WTC11 (cell line): ENCODE measurements around the gene FKBP5. TPM values are rescaled to one million over a fixed set of nuclear protein-coding genes. Genes with fewer than 3 reads are reported as not detected.

Experiments used
- ATAC-seq: fragments of 200-7000 bp; cut with Tn5 transposase; 2 replicates; pipeline ENCODE4 v1.10.0; 2021; ENCODE audit warnings: mild to moderate bottlenecking, moderate library complexity
- CTCF ChIA-PET: fragments of 300-600 bp; sonication (Branson Sonifier 250); formaldehyde crosslinking; loops from one replicate; lab custom pipeline; 2021; ENCODE audit warnings: antibody characterized with exemption; lab: Charles Lee
- POLR2A ChIA-PET: fragments of 350-600 bp; sonication (Branson Sonifier 250); formaldehyde crosslinking; loops from one replicate; lab custom pipeline; 2021; ENCODE audit warnings: antibody characterized with exemption; lab: Charles Lee
- DNase-seq: peaks from one replicate; pipeline ENCODE4 v3.0.0; 2021; ENCODE audit warnings: low spot score
- H3K27ac Mint-ChIP-seq: 2 replicates; pipeline ENCODE4 v1.8.0; 2021; ENCODE audit warnings: mixed read lengths
- H3K27me3 Mint-ChIP-seq: 2 replicates; pipeline ENCODE4 v1.8.0; 2021; ENCODE audit warnings: low read depth, mild to moderate bottlenecking, moderate library complexity, mixed read lengths
- H3K36me3 Mint-ChIP-seq: 2 replicates; pipeline ENCODE4 v1.8.0; 2021; ENCODE audit warnings: mixed read lengths
- H3K4me1 Mint-ChIP-seq: 2 replicates; pipeline ENCODE4 v1.8.0; 2022; ENCODE audit warnings: mixed read lengths
- H3K4me3 Mint-ChIP-seq: 2 replicates; pipeline ENCODE4 v1.8.0; 2021; ENCODE audit warnings: mild to moderate bottlenecking, moderate library complexity, mixed read lengths
- H3K9me3 Mint-ChIP-seq: 2 replicates; pipeline ENCODE4 v1.8.0; 2021; ENCODE audit warnings: mixed read lengths
- ATF2 ChIP-seq: sonication (generic); formaldehyde crosslinking; IDR thresholded peaks from 2 replicates; pipeline ENCODE4 v1.8.1; 2022; ENCODE audit warnings: low read depth, missing genetic modification reagents, borderline replicate concordance
- ATF3 ChIP-seq: sonication (generic); formaldehyde crosslinking; conservative IDR thresholded peaks from 2 replicates; pipeline ENCODE4 v1.8.1; 2022; ENCODE audit warnings: mild to moderate bottlenecking, missing genetic modification reagents
- CBFB ChIP-seq: sonication (generic); formaldehyde crosslinking; IDR thresholded peaks from 2 replicates; pipeline ENCODE4 v1.8.1; 2022; ENCODE audit warnings: mild to moderate bottlenecking, low read depth, missing genetic modification reagents
- ELF4 ChIP-seq: sonication (generic); formaldehyde crosslinking; IDR thresholded peaks from 2 replicates; pipeline ENCODE4 v1.8.1; 2022; ENCODE audit warnings: low read depth, mild to moderate bottlenecking, moderate library complexity, missing genetic modification reagents
- EMX1 ChIP-seq: fragments of 250-450 bp; sonication (Bioruptor Pico); IDR thresholded peaks from 2 replicates; pipeline ENCODE4 v1.8.0; 2021; ENCODE audit warnings: mild to moderate bottlenecking
- ESRRA ChIP-seq: sonication (generic); formaldehyde crosslinking; IDR thresholded peaks from 2 replicates; pipeline ENCODE4 v1.8.1; 2022; ENCODE audit warnings: mild to moderate bottlenecking, missing genetic modification reagents, borderline replicate concordance
- MAX ChIP-seq: sonication (generic); formaldehyde crosslinking; IDR thresholded peaks from 2 replicates; pipeline ENCODE4 v1.8.0; 2022; ENCODE audit warnings: mild to moderate bottlenecking, missing genetic modification reagents
- MLX ChIP-seq: sonication (generic); formaldehyde crosslinking; IDR thresholded peaks from 2 replicates; pipeline ENCODE4 v1.8.1; 2023; ENCODE audit warnings: mild to moderate bottlenecking, missing genetic modification reagents, moderate library complexity
- NFYB ChIP-seq: sonication (generic); formaldehyde crosslinking; conservative IDR thresholded peaks from 2 replicates; pipeline ENCODE4 v1.8.0; 2022; ENCODE audit warnings: low read depth, missing genetic modification reagents
- NR2C2 ChIP-seq: sonication (generic); formaldehyde crosslinking; IDR thresholded peaks from 2 replicates; pipeline ENCODE4 v1.8.0; 2022; ENCODE audit warnings: mild to moderate bottlenecking, missing genetic modification reagents
- STAT6 ChIP-seq: sonication (generic); formaldehyde crosslinking; conservative IDR thresholded peaks from 2 replicates; pipeline ENCODE4 v1.8.1; 2023; ENCODE audit warnings: mild to moderate bottlenecking, low read depth, missing genetic modification reagents, moderate library complexity
- TEAD4 ChIP-seq: sonication (generic); formaldehyde crosslinking; IDR thresholded peaks from 2 replicates; pipeline ENCODE4 v1.8.0; 2022; ENCODE audit warnings: mild to moderate bottlenecking, missing genetic modification reagents
- ZBTB21 ChIP-seq: sonication (generic); formaldehyde crosslinking; IDR thresholded peaks from 2 replicates; pipeline ENCODE4 v1.8.1; 2023; ENCODE audit warnings: mild to moderate bottlenecking, missing genetic modification reagents, borderline replicate concordance
- ZBTB43 ChIP-seq: sonication (generic); formaldehyde crosslinking; IDR thresholded peaks from 2 replicates; pipeline ENCODE4 v1.8.1; 2023; ENCODE audit warnings: mild to moderate bottlenecking, missing genetic modification reagents
- ZMAT4 ChIP-seq: fragments of 250-450 bp; sonication (Bioruptor Pico); IDR thresholded peaks from 2 replicates; pipeline ENCODE4 v1.9.0; 2021; ENCODE audit warnings: mild to moderate bottlenecking
- ZNF121 ChIP-seq: sonication (generic); formaldehyde crosslinking; IDR thresholded peaks from 2 replicates; pipeline ENCODE4 v1.8.0; 2023; ENCODE audit warnings: missing genetic modification reagents
- ZNF219 ChIP-seq: sonication (generic); formaldehyde crosslinking; IDR thresholded peaks from 2 replicates; pipeline ENCODE4 v1.8.0; 2023; ENCODE audit warnings: missing genetic modification reagents, mild to moderate bottlenecking, borderline replicate concordance
- ZNF232 ChIP-seq: sonication (generic); formaldehyde crosslinking; IDR thresholded peaks from 2 replicates; pipeline ENCODE4 v1.8.0; 2022; ENCODE audit warnings: mild to moderate bottlenecking, missing genetic modification reagents
- ZNF416 ChIP-seq: fragments of 250-450 bp; sonication (Bioruptor Pico); IDR thresholded peaks from 2 replicates; pipeline ENCODE4 v1.9.0; 2021; ENCODE audit warnings: mild to moderate bottlenecking, inconsistent platforms
- ZNF425 ChIP-seq: fragments of 250-450 bp; sonication (Bioruptor Pico); conservative IDR thresholded peaks from 2 replicates; pipeline ENCODE4 v1.9.0; 2021; ENCODE audit warnings: mild to moderate bottlenecking
- total RNA-seq: library from RNA; stranded (reverse); gene quantifications from 3 replicates; pipeline ENCODE4 v1.2.3, GENCODE V29; 2021

FKBP5 gene
- total RNA-seq, 1 experiment from 2014 or later, result 27.2 TPM

GRCh38 chr6:35675871-35676459 lies 12.8 kb downstream of the FKBP5 start:
- Mint-ChIP-seq H3K4me3 (no peak overlapping the region), H3K27me3 (no peaks in the 10 kb centered on the region), H3K4me1 (peaks cover 22% of the 10 kb centered on the region), H3K36me3 (peaks cover 8% of the 10 kb centered on the region), H3K9me3 (peaks cover 4% of the 10 kb centered on the region; the same call in 1 of the 2 replicates), H3K27ac (no peak overlapping the region)
- ChIA-PET CTCF (interaction anchor here (2.2 to 3.0 kb wide), 2 partner anchors 52 to 61 kb away, joined by 6 to 9 read pairs; partner anchors contain the start of gene ARMC12), POLR2A (no interaction called here)
- no peak for ATAC-seq
- DNase-seq, result no peak
- TF ChIP-seq ZNF416 (CRISPR knock-in tag) (no peak), CBFB (CRISPR knock-in tag) (no peak), ZBTB21 (CRISPR knock-in tag) (no peak), ELF4 (no peak), ATF2 (CRISPR knock-in tag) (no peak), ZNF121 (CRISPR knock-in tag) (no peak), ATF3 (CRISPR knock-in tag) (no peak)

GRCh38 chr6:35674594-35674993 lies 14.1 kb downstream of the FKBP5 start:
- Mint-ChIP-seq H3K27me3 (no peaks in the 10 kb centered on the region), H3K27ac (no peak overlapping the region), H3K4me3 (no peak overlapping the region), H3K4me1 (peaks cover 22% of the 10 kb centered on the region), H3K36me3 (peaks cover 8% of the 10 kb centered on the region), H3K9me3 (peaks cover 4% of the 10 kb centered on the region; the same call in 1 of the 2 replicates)
- ATAC-seq, result no peak
- ChIA-PET CTCF (interaction anchor here (0.9 to 2.2 kb wide), 2 partner anchors 51 to 106 kb away, joined by 3 to 6 read pairs; no protein-coding TSS in a partner anchor), POLR2A (interaction anchor here (0.5 kb wide), 1 partner anchor 124 kb away, joined by 3 read pairs; no protein-coding TSS in a partner anchor)
- no peak for DNase-seq
- TF ChIP-seq ZBTB43 (CRISPR knock-in tag) (no peak), MLX (CRISPR knock-in tag) (no peak), STAT6 (CRISPR knock-in tag) (no peak), ZNF425 (CRISPR knock-in tag) (no peak), ZMAT4 (CRISPR knock-in tag) (no peak), ATF2 (CRISPR knock-in tag) (no peak), ZNF232 (CRISPR knock-in tag) (no peak), ESRRA (no peak), EMX1 (no peak), NFYB (CRISPR knock-in tag) (no peak), TEAD4 (CRISPR knock-in tag) (no peak), ZNF416 (CRISPR knock-in tag) (no peak), MAX (no peak), NR2C2 (CRISPR knock-in tag) (no peak), ATF3 (CRISPR knock-in tag) (no peak), ZNF219 (CRISPR knock-in tag) (no peak)
